ENCODE results near the gene MESP1.

The MESP1 gene

DNA sequence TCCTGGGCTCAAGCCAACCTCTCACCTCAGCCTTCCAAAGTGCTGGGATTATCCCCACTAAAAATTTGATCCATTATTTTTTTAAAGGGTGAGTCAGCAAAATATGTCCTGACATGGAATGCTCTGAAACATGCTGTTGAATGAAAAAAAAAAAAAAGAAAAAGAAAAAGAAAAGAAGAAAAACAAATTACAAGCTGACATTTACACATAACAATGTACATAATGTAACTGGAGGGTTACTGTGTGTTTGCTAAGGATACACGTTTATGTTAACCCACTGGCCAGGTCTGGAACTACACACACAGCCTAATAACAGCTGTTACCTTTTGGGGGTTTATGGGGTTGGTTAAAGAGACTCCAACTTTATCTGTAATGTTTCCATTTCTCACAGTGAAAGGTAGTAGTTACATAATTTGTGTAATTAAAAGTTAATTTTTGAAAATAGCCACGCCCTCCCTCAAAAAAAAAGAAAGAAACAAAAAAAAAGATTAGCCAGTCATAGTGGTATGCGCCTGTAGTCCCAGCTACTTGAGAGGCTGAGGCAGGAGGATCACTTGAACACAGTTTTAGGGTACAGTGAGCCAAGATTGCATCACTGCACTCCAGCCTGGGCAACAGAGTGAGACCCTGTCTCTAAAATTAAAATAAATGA, 22.0 kb upstream of the MESP1 start:
- H3K4me3 ChIP-seq (ENCODE audit: low read depth in 1 of 5, low read length in 5 of 5) = no peak overlapping the region
- peaks cover 2 to 30% (median 21%) of the 10 kb centered on the region in 5 donors for H3K4me1 ChIP-seq (ENCODE audit: control insufficient read depth in 5 of 5, insufficient read depth in 5 of 5, low read length in 5 of 5)
- no peak overlapping the region for H3K9ac ChIP-seq (ENCODE audit: low read length in 5 of 5)
- H3K36me3 ChIP-seq (ENCODE audit: control insufficient read depth in 5 of 5, insufficient read depth in 5 of 5, low read length in 5 of 5) = no peaks in the 10 kb centered on the region
- H3K27ac ChIP-seq (ENCODE audit: low read depth, low read length) = no peak overlapping the region
- H3K9me3 ChIP-seq (ENCODE audit: control insufficient read depth in 5 of 5, low read length in 5 of 5) = no peaks in the 10 kb centered on the region
- H3K27me3 ChIP-seq (ENCODE audit: control insufficient read depth in 5 of 5, insufficient read depth in 4 of 5, low read length in 5 of 5) = no peaks in the 10 kb centered on the region

DNA sequence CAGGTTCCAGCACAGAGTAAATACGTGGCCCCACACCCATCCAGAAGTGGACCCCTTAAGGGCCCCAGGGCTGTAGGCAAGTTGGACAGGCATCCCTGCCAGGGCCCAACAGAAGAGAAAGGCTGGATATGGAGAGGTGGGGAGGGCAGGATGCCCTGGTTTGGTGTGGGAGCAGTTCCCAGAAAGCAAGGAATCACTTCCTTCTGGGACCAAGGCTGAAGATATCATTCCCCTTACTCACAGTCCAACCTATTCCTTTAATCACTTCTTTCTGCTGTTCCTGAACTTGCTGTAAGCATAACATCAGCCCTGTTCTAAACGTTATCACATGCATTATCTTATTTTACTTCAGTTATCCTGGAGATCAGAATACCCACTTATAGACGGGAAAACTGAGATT, 19.0 kb upstream of the MESP1 start:
- peaks cover 0 to 10% (median 0%) of the 10 kb centered on the region in 5 donors for H3K4me1 ChIP-seq (ENCODE audit: control insufficient read depth in 5 of 5, insufficient read depth in 5 of 5, low read length in 5 of 5)
- no peaks in the 10 kb centered on the region for H3K27me3 ChIP-seq (ENCODE audit: control insufficient read depth in 5 of 5, insufficient read depth in 4 of 5, low read length in 5 of 5)
- no peaks in the 10 kb centered on the region for H3K9me3 ChIP-seq (ENCODE audit: control insufficient read depth in 5 of 5, low read length in 5 of 5)
- no peak overlapping the region for H3K9ac ChIP-seq (ENCODE audit: low read length in 5 of 5)
- no peak overlapping the region for H3K4me3 ChIP-seq (ENCODE audit: low read depth in 1 of 5, low read length in 5 of 5)
- H3K27ac ChIP-seq (ENCODE audit: low read depth, low read length) = no peak overlapping the region
- H3K36me3 ChIP-seq (ENCODE audit: control insufficient read depth in 5 of 5, insufficient read depth in 5 of 5, low read length in 5 of 5) = no peaks in the 10 kb centered on the region

DNA sequence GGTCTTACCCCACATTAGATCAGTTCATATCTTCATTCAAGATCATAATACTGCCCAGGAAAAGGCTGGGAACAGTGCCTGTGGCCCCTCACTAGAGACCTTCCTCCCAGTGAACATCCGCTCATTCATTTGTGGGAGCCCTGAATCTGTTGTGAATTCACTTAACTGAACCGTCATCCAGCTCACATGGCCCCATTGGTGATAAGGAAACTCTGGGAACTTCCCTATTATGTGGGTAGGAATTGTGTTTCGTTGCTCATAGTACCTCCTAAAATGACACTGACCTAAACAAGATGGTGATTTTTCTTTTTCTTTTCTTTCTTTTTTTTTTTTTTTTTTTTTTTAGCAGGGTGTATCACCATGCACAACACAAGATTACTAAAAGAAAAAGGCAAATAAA, 18.3 kb upstream of the MESP1 start:
- Histone ChIP-seq H3K4me3 (ENCODE audit: low read depth in 1 of 5, low read length in 5 of 5) (no peak overlapping the region), H3K9me3 (ENCODE audit: control insufficient read depth in 5 of 5, low read length in 5 of 5) (no peaks in the 10 kb centered on the region), H3K36me3 (ENCODE audit: control insufficient read depth in 5 of 5, insufficient read depth in 5 of 5, low read length in 5 of 5) (no peaks in the 10 kb centered on the region), H3K4me1 (ENCODE audit: control insufficient read depth in 5 of 5, insufficient read depth in 5 of 5, low read length in 5 of 5) (peaks cover 0 to 10% (median 0%) of the 10 kb centered on the region in 5 donors), H3K27ac (ENCODE audit: low read depth, low read length) (no peak overlapping the region), H3K27me3 (ENCODE audit: control insufficient read depth in 5 of 5, insufficient read depth in 4 of 5, low read length in 5 of 5) (no peaks in the 10 kb centered on the region), H3K9ac (ENCODE audit: low read length in 5 of 5) (no peak overlapping the region)

DNA sequence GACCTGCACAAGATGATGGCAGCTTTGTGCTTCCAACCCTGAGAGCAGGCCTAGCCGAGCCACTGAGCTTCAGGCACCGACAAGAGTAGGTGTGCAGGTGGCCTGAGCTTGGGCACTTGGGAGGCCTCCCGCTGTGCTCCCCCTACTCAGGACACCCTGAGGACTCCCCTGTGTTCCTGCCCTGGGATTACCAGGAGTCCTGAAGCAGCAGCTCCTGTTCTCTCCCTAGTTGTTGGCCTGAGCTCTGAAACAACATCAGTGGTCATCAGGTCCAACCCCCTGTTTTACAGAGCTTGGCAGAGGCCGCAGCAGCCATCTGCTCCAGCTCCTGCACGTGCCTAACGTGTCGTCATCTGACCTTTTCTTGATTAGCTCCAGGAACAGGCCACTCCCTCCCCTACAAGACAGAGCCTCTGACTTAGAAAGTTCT, 17.0 kb upstream of the MESP1 start:
- Histone ChIP-seq H3K9ac (ENCODE audit: low read length in 5 of 5) (no peak overlapping the region), H3K27ac (ENCODE audit: low read depth, low read length) (no peak overlapping the region), H3K36me3 (ENCODE audit: control insufficient read depth in 5 of 5, insufficient read depth in 5 of 5, low read length in 5 of 5) (no peaks in the 10 kb centered on the region), H3K4me1 (ENCODE audit: control insufficient read depth in 5 of 5, insufficient read depth in 5 of 5, low read length in 5 of 5) (peaks cover 0 to 10% (median 0%) of the 10 kb centered on the region in 5 donors), H3K4me3 (ENCODE audit: low read depth in 1 of 5, low read length in 5 of 5) (no peak overlapping the region), H3K9me3 (ENCODE audit: control insufficient read depth in 5 of 5, low read length in 5 of 5) (no peaks in the 10 kb centered on the region), H3K27me3 (ENCODE audit: control insufficient read depth in 5 of 5, insufficient read depth in 4 of 5, low read length in 5 of 5) (no peaks in the 10 kb centered on the region)

DNA sequence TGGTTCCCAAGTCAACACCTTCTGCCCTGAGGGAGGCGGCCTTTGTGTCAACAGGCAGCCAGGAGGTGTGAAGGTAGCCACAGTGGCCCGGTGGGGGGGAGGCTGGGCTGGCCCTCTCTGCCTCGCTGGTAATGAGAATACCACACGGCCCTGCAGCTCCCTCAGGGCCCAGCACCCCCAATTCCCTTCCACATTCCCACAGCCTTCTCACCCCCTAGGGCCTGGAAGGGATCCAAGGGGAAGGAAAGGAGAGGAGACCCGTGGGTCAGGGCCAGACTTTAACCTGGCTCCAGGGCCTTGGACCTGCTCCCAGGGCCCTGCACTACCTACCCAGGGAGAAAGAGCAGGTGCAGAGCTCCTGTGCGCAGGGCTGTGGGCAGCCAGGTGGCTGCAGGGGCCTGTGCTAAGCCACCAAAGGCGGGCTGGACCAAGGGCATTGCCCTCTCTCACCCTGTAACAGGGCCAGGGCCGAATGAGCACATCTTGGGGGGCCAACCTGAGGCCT, 16.4 kb upstream of the MESP1 start:
- H3K27me3 ChIP-seq (ENCODE audit: control insufficient read depth in 5 of 5, insufficient read depth in 4 of 5, low read length in 5 of 5) = no peaks in the 10 kb centered on the region
- H3K36me3 ChIP-seq (ENCODE audit: control insufficient read depth in 5 of 5, insufficient read depth in 5 of 5, low read length in 5 of 5) = no peaks in the 10 kb centered on the region
- H3K9me3 ChIP-seq (ENCODE audit: control insufficient read depth in 5 of 5, low read length in 5 of 5) = no peaks in the 10 kb centered on the region
- H3K27ac ChIP-seq (ENCODE audit: low read depth, low read length) = no peak overlapping the region
- H3K4me1 ChIP-seq (ENCODE audit: control insufficient read depth in 5 of 5, insufficient read depth in 5 of 5, low read length in 5 of 5) = peaks cover 0 to 10% (median 0%) of the 10 kb centered on the region in 5 donors
- no peak overlapping the region for H3K4me3 ChIP-seq (ENCODE audit: low read depth in 1 of 5, low read length in 5 of 5)
- no peak overlapping the region for H3K9ac ChIP-seq (ENCODE audit: low read length in 5 of 5)

DNA sequence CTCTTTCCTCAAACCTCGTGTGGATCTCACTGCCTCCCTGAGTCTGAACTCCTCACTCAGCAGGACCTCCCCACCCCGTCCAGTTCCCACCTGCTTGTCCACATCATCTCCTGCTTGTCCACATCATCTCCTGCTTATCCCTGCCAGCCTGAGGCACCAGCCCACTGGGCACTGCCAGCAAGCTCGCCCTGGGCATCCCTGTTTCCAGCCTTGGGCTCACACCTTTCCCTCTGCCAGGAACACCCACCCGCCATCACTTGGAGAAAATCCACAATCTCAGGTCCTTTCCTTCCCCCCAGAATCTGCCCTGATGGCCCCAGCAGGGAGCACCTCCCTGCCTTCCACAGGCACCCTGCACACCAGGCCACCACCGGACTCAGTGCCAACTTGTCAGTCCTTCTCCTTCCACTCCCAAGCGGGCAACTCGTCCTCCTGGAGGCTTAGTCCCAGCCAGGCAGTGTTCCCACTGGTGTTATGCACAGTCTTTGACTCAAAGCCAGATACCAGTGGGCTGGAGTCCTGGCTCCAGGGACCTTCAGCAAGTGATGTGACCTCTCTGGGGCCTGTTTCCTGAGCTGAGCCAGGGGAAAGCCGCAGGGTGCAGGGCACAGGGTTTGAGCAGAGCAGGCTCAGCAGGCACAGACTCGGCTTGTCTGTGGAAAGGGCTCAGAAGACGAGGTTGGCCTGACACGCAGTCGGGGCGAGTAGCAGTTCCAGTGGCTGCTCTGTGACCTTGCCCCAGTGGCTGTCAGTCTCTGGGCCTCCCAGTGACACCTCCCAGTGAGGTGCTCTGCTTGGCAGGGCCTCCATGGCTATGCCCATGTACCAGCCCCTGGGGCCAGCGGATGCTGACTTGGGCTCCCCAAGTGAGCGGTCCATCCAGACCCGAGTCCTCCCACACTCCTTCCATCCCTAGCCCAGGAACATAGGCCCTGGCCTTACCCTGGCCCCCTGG, 15.6 kb upstream of the MESP1 start:
- H3K36me3 ChIP-seq (ENCODE audit: control insufficient read depth in 5 of 5, insufficient read depth in 5 of 5, low read length in 5 of 5) = no peaks in the 10 kb centered on the region
- H3K27me3 ChIP-seq (ENCODE audit: control insufficient read depth in 5 of 5, insufficient read depth in 4 of 5, low read length in 5 of 5) = no peaks in the 10 kb centered on the region
- no peak overlapping the region for H3K4me3 ChIP-seq (ENCODE audit: low read depth in 1 of 5, low read length in 5 of 5)
- H3K27ac ChIP-seq (ENCODE audit: low read depth, low read length) = no peak overlapping the region
- peaks cover 0 to 10% (median 0%) of the 10 kb centered on the region in 5 donors for H3K4me1 ChIP-seq (ENCODE audit: control insufficient read depth in 5 of 5, insufficient read depth in 5 of 5, low read length in 5 of 5)
- H3K9me3 ChIP-seq (ENCODE audit: control insufficient read depth in 5 of 5, low read length in 5 of 5) = no peaks in the 10 kb centered on the region
- H3K9ac ChIP-seq (ENCODE audit: low read length in 5 of 5) = no peak overlapping the region

DNA sequence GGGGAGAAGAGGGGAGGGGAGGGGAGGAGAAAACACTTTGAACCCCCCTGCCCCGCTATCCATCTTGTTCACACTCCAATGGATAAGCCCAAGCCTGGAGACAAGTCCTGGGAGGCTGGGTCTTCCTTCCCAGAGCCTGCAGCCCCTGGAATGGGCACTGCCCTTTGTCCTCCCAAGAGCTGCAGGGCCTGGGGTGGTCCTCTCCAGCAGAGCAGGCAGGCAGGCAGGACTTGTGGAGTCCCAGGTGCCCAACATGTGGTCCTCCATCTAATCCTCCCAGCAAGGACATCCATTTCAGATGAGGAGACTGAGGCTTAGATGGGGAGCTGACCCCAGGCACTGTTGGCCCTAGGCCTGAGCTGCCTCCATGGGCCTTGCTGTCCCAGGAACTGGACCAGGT, 14.6 kb upstream of the MESP1 start:
- no peaks in the 10 kb centered on the region for H3K27me3 ChIP-seq (ENCODE audit: control insufficient read depth in 5 of 5, insufficient read depth in 4 of 5, low read length in 5 of 5)
- peaks cover 2 to 17% (median 6%) of the 10 kb centered on the region in 5 donors for H3K4me1 ChIP-seq (ENCODE audit: control insufficient read depth in 5 of 5, insufficient read depth in 5 of 5, low read length in 5 of 5)

DNA sequence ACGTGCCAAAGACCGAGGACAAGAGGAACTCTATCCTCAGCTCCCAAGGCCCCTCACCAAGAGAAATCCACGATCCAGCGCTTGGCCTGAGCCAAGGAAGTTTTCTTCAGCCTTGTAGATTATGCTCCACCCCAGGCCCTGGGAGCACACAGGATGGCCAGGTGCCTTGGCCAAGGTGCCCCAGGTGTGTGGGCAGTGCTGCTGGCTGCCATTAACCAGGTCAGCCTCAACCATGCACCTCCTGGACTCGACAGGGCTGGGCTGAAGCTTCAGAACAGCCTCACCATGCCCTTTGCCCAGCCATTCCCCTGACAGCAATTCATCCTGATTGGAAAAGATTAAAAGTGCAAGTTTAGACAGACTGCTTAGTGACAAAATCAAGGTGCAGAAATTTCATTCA, 10.9 kb upstream of the MESP1 start:
- H3K9ac ChIP-seq (ENCODE audit: low read length in 5 of 5) = no peak overlapping the region
- H3K27me3 ChIP-seq (ENCODE audit: control insufficient read depth in 5 of 5, insufficient read depth in 4 of 5, low read length in 5 of 5) = no peaks in the 10 kb centered on the region
- H3K4me3 ChIP-seq (ENCODE audit: low read depth in 1 of 5, low read length in 5 of 5) = no peak overlapping the region
- H3K36me3 ChIP-seq (ENCODE audit: control insufficient read depth in 5 of 5, insufficient read depth in 5 of 5, low read length in 5 of 5) = no peaks in the 10 kb centered on the region
- no peak overlapping the region for H3K27ac ChIP-seq (ENCODE audit: low read depth, low read length)
- peaks cover 2 to 13% (median 9%) of the 10 kb centered on the region in 5 donors for H3K4me1 ChIP-seq (ENCODE audit: control insufficient read depth in 5 of 5, insufficient read depth in 5 of 5, low read length in 5 of 5)
- H3K9me3 ChIP-seq (ENCODE audit: control insufficient read depth in 5 of 5, low read length in 5 of 5) = no peaks in the 10 kb centered on the region

More for the DNA sequence above, 14.6 kb upstream of the MESP1 start:
- no peak overlapping the region for H3K27ac ChIP-seq (ENCODE audit: low read depth, low read length)
- no peak overlapping the region for H3K4me3 ChIP-seq (ENCODE audit: low read depth in 1 of 5, low read length in 5 of 5)
- H3K36me3 ChIP-seq (ENCODE audit: control insufficient read depth in 5 of 5, insufficient read depth in 5 of 5, low read length in 5 of 5) = no peaks in the 10 kb centered on the region
- H3K9me3 ChIP-seq (ENCODE audit: control insufficient read depth in 5 of 5, low read length in 5 of 5) = no peaks in the 10 kb centered on the region
- H3K9ac ChIP-seq (ENCODE audit: low read length in 5 of 5) = no peak overlapping the region

DNA sequence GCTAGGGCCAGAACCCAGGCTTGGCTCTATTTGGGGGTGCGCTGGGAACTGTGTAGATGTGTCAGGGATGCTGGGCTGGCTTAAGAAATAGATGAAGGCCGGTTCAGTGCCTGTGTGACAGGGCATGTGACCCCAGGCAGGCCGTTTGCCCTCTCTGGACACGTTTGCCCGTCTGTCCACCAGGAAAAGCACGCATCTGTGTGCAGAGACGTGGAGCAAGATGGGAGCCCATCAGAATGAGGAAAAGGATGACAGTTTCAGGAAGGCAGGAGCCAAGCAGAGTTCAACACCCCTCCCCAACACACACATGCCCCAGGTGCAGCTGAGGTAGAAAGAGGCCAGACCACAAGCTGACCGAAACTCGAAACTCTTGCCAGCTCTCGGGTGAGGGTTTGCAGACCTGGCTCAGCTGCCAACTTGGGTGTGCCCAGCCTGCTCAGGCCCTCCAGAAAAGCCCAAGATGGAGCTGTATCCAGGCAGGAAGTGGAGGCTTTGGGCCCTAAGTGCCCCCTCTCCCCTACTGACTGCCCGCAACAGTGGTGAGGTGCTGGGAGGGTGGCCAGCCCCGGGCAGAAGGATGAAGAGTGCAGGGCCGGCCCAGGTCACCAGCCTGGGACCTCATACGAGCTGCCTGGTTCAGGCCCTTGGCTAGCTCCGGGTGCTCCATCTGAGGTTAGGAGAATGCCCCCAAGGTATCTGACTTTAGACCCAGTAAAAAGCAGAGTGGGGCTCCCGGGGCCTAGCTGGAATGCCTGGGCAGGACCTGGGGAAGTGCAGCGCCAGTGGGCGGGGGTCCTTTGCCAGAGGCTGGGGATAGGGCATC, 10.2 kb upstream of the MESP1 start:
- Histone ChIP-seq H3K36me3 (ENCODE audit: control insufficient read depth in 5 of 5, insufficient read depth in 5 of 5, low read length in 5 of 5) (no peaks in the 10 kb centered on the region), H3K9me3 (ENCODE audit: control insufficient read depth in 5 of 5, low read length in 5 of 5) (no peaks in the 10 kb centered on the region), H3K4me3 (ENCODE audit: low read depth in 1 of 5, low read length in 5 of 5) (peak overlapping the region in 2 of 5 donors; percentile 24 to 26), H3K4me1 (ENCODE audit: control insufficient read depth in 5 of 5, insufficient read depth in 5 of 5, low read length in 5 of 5) (peaks cover 2 to 13% (median 9%) of the 10 kb centered on the region in 5 donors), H3K27ac (ENCODE audit: low read depth, low read length) (no peak overlapping the region), H3K9ac (ENCODE audit: low read length in 5 of 5) (no peak overlapping the region), H3K27me3 (ENCODE audit: control insufficient read depth in 5 of 5, insufficient read depth in 4 of 5, low read length in 5 of 5) (no peaks in the 10 kb centered on the region)
